K562 (cell line): ENCODE data around the gene GGACT. TPM values are rescaled to one million over a fixed set of nuclear protein-coding genes. Genes with fewer than 3 reads are reported as not detected.

ENCODE experiments used
- CBX3 ChIP-seq, 2 experiments: IDR thresholded peaks; 1 replicate in 1 of 2; 2 replicates in 1 of 2; pipeline ENCODE4 v1.6.1; 2012; ENCODE audit warnings: inconsistent platforms in 2 of 2, low read length in 2 of 2, borderline replicate concordance in 1 of 2, control low read depth in 1 of 2
- CSDE1 ChIP-seq, 2 experiments: fragments of 450-650 bp; IDR thresholded peaks; 2 replicates each; pipeline ENCODE4 v1.6.1; 2016; ENCODE audit warnings: mild to moderate bottlenecking in 1 of 2
- SMARCA5 ChIP-seq: fragments of 450-650 bp; IDR thresholded peaks from 2 replicates; pipeline ENCODE4 v1.6.1; 2016
- SNRNP70 ChIP-seq: fragments of 200-400 bp; formaldehyde crosslinking; optimal IDR thresholded peaks from 2 replicates; pipeline ENCODE3; 2017; ENCODE audit warnings: low read depth, low read length
- THRAP3 ChIP-seq: fragments of 450-650 bp; IDR thresholded peaks from 2 replicates; pipeline ENCODE4 v1.6.1; 2016; ENCODE audit warnings: mild to moderate bottlenecking, inconsistent platforms, borderline replicate concordance
- ZNF24 ChIP-seq: fragments of 450-650 bp; IDR thresholded peaks from 2 replicates; pipeline ENCODE4 v1.6.1; 2016
- ZNF408 ChIP-seq: fragments of 250-450 bp; sonication (Bioruptor Pico); IDR thresholded peaks from 2 replicates; pipeline ENCODE4 v1.4.0; 2020; ENCODE audit warnings: low read depth, mild to moderate bottlenecking, moderate library complexity
- polyA plus RNA-seq, 8 experiments: library from polyadenylated mRNA; depleted of rRNA in 4 of 8; stranded (reverse) in 5 of 8; unstranded in 3 of 8; fragments of >200 nt; fragmentation: Nextera tagmentation in 2 of 8; fragmentation: Illumina TruSeq in 1 of 8; extraction: Ambion mirVana in 2 of 8; extraction: Trizol in 1 of 8; gene quantifications; 2 replicates each; pipeline versions ENCODE4 v1.2.1 to v1.2.3, GENCODE V29; 2011 to 2014; ENCODE audit warnings: inconsistent platforms in 1 of 8, missing spikeins in 1 of 8
- total RNA-seq, 7 experiments: library from RNA; depleted of rRNA in 6 of 7; stranded (reverse); fragments of >200 nt in 6 of 7; fragmentation: Illumina TruSeq in 2 of 7; extraction: Trizol in 2 of 7; gene quantifications; 2 replicates each; pipeline versions ENCODE4 v1.2.1 to v1.2.3, GENCODE V29; 2011 to 2021; ENCODE audit warnings: low replicate concordance in 1 of 7
- TF ChIP-seq, protein P1 (sequence below): fragments of 450-650 bp; IDR thresholded peaks from 2 replicates; pipeline ENCODE4 v1.6.1; 2016; ENCODE audit warnings: mild to moderate bottlenecking, moderate library complexity
- TF ChIP-seq, protein P2 (sequence below): fragments of 450-650 bp; formaldehyde crosslinking; conservative IDR thresholded peaks from 2 replicates; pipeline ENCODE4 v1.4.0; 2022; ENCODE audit warnings: mild to moderate bottlenecking, missing genetic modification characterization

The GGACT gene
- total and polyA plus RNA-seq, 9 of the 15 experiments (the other 6 are each of a cell fraction or from before 2014, with no cell fraction given): 0.20 to 3.2 (median 1.7) TPM

DNA sequence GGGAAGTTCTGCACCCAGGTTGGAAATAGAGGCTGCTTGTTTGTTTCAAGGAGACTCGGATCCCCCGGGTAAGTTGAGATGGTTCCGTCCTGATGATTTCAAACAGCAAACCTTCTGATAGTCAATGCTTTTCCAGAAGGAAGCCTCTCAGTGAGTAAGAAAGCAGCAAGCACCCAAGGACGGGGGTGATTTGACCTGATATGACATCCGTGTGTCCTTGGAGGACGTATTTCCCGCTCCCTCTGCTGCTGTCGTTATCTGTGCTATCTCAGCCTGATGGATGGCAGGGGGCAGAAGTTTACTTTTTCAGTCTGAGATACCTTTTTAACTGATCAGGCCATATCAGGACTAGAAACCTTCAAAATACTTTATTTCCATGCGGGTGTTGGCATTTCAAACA is 5.7 kb upstream of the GGACT start (continued):
- TF ChIP-seq, protein P1, sequence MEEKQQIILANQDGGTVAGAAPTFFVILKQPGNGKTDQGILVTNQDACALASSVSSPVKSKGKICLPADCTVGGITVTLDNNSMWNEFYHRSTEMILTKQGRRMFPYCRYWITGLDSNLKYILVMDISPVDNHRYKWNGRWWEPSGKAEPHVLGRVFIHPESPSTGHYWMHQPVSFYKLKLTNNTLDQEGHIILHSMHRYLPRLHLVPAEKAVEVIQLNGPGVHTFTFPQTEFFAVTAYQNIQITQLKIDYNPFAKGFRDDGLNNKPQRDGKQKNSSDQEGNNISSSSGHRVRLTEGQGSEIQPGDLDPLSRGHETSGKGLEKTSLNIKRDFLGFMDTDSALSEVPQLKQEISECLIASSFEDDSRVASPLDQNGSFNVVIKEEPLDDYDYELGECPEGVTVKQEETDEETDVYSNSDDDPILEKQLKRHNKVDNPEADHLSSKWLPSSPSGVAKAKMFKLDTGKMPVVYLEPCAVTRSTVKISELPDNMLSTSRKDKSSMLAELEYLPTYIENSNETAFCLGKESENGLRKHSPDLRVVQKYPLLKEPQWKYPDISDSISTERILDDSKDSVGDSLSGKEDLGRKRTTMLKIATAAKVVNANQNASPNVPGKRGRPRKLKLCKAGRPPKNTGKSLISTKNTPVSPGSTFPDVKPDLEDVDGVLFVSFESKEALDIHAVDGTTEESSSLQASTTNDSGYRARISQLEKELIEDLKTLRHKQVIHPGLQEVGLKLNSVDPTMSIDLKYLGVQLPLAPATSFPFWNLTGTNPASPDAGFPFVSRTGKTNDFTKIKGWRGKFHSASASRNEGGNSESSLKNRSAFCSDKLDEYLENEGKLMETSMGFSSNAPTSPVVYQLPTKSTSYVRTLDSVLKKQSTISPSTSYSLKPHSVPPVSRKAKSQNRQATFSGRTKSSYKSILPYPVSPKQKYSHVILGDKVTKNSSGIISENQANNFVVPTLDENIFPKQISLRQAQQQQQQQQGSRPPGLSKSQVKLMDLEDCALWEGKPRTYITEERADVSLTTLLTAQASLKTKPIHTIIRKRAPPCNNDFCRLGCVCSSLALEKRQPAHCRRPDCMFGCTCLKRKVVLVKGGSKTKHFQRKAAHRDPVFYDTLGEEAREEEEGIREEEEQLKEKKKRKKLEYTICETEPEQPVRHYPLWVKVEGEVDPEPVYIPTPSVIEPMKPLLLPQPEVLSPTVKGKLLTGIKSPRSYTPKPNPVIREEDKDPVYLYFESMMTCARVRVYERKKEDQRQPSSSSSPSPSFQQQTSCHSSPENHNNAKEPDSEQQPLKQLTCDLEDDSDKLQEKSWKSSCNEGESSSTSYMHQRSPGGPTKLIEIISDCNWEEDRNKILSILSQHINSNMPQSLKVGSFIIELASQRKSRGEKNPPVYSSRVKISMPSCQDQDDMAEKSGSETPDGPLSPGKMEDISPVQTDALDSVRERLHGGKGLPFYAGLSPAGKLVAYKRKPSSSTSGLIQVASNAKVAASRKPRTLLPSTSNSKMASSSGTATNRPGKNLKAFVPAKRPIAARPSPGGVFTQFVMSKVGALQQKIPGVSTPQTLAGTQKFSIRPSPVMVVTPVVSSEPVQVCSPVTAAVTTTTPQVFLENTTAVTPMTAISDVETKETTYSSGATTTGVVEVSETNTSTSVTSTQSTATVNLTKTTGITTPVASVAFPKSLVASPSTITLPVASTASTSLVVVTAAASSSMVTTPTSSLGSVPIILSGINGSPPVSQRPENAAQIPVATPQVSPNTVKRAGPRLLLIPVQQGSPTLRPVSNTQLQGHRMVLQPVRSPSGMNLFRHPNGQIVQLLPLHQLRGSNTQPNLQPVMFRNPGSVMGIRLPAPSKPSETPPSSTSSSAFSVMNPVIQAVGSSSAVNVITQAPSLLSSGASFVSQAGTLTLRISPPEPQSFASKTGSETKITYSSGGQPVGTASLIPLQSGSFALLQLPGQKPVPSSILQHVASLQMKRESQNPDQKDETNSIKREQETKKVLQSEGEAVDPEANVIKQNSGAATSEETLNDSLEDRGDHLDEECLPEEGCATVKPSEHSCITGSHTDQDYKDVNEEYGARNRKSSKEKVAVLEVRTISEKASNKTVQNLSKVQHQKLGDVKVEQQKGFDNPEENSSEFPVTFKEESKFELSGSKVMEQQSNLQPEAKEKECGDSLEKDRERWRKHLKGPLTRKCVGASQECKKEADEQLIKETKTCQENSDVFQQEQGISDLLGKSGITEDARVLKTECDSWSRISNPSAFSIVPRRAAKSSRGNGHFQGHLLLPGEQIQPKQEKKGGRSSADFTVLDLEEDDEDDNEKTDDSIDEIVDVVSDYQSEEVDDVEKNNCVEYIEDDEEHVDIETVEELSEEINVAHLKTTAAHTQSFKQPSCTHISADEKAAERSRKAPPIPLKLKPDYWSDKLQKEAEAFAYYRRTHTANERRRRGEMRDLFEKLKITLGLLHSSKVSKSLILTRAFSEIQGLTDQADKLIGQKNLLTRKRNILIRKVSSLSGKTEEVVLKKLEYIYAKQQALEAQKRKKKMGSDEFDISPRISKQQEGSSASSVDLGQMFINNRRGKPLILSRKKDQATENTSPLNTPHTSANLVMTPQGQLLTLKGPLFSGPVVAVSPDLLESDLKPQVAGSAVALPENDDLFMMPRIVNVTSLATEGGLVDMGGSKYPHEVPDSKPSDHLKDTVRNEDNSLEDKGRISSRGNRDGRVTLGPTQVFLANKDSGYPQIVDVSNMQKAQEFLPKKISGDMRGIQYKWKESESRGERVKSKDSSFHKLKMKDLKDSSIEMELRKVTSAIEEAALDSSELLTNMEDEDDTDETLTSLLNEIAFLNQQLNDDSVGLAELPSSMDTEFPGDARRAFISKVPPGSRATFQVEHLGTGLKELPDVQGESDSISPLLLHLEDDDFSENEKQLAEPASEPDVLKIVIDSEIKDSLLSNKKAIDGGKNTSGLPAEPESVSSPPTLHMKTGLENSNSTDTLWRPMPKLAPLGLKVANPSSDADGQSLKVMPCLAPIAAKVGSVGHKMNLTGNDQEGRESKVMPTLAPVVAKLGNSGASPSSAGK: no peak
- TF ChIP-seq CBX3 (IDR thresholded peaks at IDR 0.05; ENCODE audit: borderline replicate concordance in 1 of 2, low read length in 2 of 2) (no peak), CSDE1 (IDR thresholded peaks at IDR 0.05) (no peak), THRAP3 (no peak), SNRNP70 (no peak), ZNF24 (no peak), SMARCA5 (no peak), ZNF408 (CRISPR knock-in tag) (no peak)
- TF ChIP-seq, protein P2, sequence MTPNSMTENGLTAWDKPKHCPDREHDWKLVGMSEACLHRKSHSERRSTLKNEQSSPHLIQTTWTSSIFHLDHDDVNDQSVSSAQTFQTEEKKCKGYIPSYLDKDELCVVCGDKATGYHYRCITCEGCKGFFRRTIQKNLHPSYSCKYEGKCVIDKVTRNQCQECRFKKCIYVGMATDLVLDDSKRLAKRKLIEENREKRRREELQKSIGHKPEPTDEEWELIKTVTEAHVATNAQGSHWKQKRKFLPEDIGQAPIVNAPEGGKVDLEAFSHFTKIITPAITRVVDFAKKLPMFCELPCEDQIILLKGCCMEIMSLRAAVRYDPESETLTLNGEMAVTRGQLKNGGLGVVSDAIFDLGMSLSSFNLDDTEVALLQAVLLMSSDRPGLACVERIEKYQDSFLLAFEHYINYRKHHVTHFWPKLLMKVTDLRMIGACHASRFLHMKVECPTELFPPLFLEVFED (CRISPR knock-in tag): no peak
